HG03039 (cell line): ENCODE data around the gene UNC45B.
"Not testable (repeated sequence)": the region's sequence is repeated elsewhere in the genome, so short reads cannot be mapped to it uniquely, and the experiment has no call there.

ENCODE experiments used
- ATAC-seq: cut with Tn5 transposase; IDR thresholded peaks from one replicate; pipeline ENCODE4 v1.9.1; 2021; ENCODE audit warnings: mild to moderate bottlenecking, moderate library complexity; ENCODE audit not compliant: unreplicated experiment

Gene UNC45B

GRCh38 chr17:35169835-35170363 lies 22.3 kb downstream of the UNC45B start:
- no peak for ATAC-seq

- ATAC-seq, result no peak
Measured at GRCh38 chr17:35170968-35171771, 23.6 kb downstream of the UNC45B start.

- no peak for ATAC-seq
Measured at GRCh38 chr17:35171834-35172233, 24.2 kb downstream of the UNC45B start.

- not testable (repeated sequence) for ATAC-seq
Measured at GRCh38 chr17:35172321-35172720, 24.7 kb downstream of the UNC45B start.

GRCh38 chr17:35174835-35175334 lies 27.3 kb downstream of the UNC45B start:
- no peak for ATAC-seq

GRCh38 chr17:35175638-35176415 lies 28.2 kb downstream of the UNC45B start:
- no peak for ATAC-seq

- no peak for ATAC-seq
Measured at GRCh38 chr17:35176897-35177296, 29.3 kb downstream of the UNC45B start.

GRCh38 chr17:35179379-35179778 lies 31.8 kb downstream of the UNC45B start:
- not testable (repeated sequence) for ATAC-seq

GRCh38 chr17:35183332-35183731 lies 35.7 kb downstream of the UNC45B start:
- no peak for ATAC-seq

- ATAC-seq, result no peak
Measured at GRCh38 chr17:35184274-35184673, 36.7 kb downstream of the UNC45B start.

- ATAC-seq, result no peak
Measured at GRCh38 chr17:35185849-35186248, 38.2 kb downstream of the UNC45B start.

GRCh38 chr17:35187481-35187880 lies 39.9 kb downstream of the UNC45B start:
- no peak for ATAC-seq

GRCh38 chr17:35188111-35188510 lies 40.5 kb downstream of the UNC45B start:
- no peak for ATAC-seq

- no peak for ATAC-seq
Measured at GRCh38 chr17:35189291-35189690, 41.7 kb downstream of the UNC45B start.

- no peak for ATAC-seq
Measured at GRCh38 chr17:35191001-35191695, 43.5 kb downstream of the UNC45B start.

- no peak for ATAC-seq
Measured at GRCh38 chr17:35192708-35193107, 45.1 kb downstream of the UNC45B start.

- ATAC-seq, result not testable (repeated sequence)
Measured at GRCh38 chr17:35194001-35194400, 46.4 kb downstream of the UNC45B start, which contains the start of gene SLC35G3. SLC35G3 (minus strand) TSS chr17:35194393; CDS start chr17:35194307, 86 bp downstream.

- not testable (repeated sequence) for ATAC-seq
Measured at GRCh38 chr17:35195062-35195461, 47.4 kb downstream of the UNC45B start.

GRCh38 chr17:35202582-35202981 lies 55.0 kb downstream of the UNC45B start:
- not testable (repeated sequence) for ATAC-seq

- no peak for ATAC-seq
Measured at GRCh38 chr17:35210741-35211140, 63.1 kb downstream of the UNC45B start.

GRCh38 chr17:35212668-35213067 lies 65.1 kb downstream of the UNC45B start:
- no peak for ATAC-seq
